ENCODE data around the gene C1orf116.
"Not testable (repeated sequence)": the region's sequence is repeated elsewhere in the genome, so short reads cannot be mapped to it uniquely, and the experiment has no call there.

C1orf116 gene

DNA sequence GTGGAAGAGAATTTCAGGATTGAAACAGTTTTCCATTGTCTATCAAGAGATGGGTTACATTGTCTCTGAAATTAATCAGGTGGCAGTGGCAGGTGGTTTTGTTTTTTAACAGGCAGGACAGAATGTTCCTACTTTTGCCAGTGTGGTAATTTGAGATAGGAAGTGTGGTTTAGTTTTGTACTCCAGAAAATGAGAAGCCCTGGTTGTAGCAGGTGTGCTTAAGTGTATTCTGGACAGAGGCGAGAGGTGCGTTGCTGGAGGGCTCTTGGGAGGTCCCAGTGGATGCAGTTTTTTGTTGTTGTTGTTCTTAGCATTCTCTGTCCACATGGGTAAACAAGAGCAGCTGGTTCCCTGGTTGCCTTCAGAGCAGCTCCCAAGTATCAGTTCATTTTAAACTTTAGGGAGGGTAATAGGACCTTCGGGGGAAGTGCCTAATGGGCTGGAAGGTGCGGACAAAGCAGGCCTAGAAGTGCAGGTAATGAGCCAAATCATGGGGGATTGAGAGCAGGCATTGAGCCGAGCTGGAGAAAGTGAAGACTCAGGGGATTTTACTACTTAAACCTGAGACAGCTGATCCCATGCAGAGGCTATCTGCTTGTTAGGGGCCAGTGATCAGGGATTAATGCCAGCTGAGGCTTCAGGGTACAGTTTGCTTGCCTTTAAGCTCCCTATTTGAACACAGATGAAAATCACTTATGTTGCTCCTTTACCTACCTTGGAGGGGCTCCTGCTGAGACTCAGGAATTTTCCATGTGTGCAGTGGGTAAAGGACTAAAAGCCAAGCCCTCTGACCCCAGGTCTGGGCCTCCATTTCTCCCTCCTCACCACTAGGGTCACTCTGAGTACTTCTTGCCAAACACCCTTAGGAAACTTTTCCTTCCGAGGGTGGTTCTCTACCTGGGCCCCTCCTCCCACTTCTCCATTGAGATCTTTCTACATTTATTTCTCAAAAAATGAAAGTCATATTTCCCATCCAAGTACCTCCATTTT lies 26.6 kb upstream of the C1orf116 start:
- no peak for DNase-seq

DNA sequence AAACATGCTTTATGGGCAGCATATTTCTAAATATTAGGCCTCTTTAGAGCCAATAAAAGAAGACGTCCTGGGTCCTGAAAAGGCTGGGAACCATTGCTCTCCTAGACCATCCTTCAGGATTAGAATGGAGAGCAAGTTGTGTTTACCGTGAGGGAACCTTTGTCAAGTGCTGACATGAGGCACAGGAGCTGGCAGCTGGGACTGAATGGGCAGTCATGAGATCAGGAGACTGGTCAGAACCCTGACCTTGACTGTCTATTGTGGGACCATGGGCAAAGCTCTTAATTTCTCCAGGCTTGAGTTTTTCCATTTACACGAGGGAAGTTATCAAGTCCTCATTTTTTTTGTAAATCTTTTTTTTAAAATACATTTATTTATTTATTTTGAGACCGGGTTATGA lies 25.7 kb upstream of the C1orf116 start:
- no peak for DNase-seq

DNA sequence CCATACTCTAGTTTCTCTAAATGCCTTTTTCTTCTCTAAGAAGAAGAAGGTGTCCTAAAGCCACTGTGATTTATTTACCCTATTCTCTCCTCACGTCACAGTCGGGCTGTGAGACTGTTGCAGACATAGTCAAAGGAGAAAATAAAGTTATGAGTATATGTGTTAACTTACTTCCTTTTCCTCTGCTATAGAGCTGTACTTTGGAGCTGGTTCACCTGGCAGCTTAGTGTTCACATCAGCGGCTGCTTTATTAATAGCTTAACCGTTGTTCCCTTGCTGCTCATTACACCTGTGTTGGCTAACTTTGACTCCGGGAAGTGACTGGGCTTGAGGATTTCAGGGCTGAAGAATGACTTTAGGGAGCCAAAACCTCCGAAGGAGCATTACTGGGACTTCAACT lies 24.1 kb upstream of the C1orf116 start:
- DNase-seq: no peak

- DNase-seq: no peak
Measured at GRCh38 chr1:207055386-207056001, 22.9 kb upstream of the C1orf116 start.

DNA sequence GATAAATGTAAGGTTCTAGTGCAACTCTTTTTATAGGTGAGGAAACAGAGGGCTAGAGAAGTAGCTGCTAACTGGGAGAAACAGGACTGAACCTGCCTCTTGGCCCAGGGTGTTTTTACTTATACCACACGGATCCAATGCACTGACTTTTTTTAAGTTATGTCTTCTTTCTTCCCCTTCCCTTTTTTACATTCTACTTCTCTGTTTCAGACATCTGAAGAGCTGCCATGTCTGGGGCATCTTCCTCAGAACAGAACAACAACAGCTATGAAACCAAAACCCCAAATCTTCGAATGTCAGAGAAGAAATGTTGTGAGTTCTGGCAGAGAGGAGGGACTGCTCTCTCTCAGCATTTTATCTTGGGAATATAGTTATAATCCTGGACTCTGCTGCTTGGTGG lies 21.9 kb upstream of the C1orf116 start:
- no peak for DNase-seq

- peak; percentile 93 for DNase-seq
Measured at GRCh38 chr1:207052911-207053769, 20.6 kb upstream of the C1orf116 start, which contains the start of gene PFKFB2. TSS of gene PFKFB2 (plus strand) at chr1:207053275. CDS start at chr1:207054718, 1,443 bp downstream.

- DNase-seq: peak; percentile 13
Measured at GRCh38 chr1:207051191-207051943, 18.8 kb upstream of the C1orf116 start, which contains the start of gene YOD1. TSS of gene YOD1 (minus strand) at chr1:207051208. CDS start at chr1:207051030, 178 bp downstream.

DNA sequence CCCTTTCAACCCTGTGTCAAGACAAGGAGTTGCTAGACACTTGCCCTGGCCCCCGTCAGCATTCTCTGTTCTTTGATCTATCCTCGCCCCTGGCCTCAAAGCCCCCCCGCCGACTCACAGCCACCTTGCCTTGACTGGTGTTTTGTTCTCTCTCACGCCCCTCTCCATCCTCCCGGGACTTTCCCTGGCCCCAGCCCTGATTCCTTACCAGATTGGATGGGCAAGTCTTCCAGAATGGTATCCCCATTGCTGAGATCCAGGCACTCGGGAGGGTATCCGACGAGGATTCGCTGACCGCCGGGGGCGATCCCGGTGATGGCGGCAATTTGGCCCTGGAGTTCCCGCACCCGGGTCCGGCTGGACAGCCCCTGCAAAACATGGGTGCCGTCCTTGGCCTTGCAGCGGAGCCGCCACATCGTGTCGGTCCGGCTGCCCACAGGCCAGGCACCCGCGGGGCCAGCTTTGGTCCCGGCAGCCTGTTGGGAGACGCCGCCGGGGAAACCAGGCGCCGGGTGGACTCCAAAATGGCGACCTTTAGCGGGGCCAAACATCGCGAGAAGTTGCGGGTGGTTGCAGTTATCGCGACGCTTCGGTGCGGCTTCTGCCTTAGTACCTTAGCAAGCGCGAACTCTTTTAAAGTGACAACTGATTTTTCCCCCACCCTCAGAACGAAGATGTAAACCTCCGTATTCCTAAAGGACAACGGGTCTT lies 18.1 kb upstream of the C1orf116 start:
- DNase-seq: peak; percentile 91

DNA sequence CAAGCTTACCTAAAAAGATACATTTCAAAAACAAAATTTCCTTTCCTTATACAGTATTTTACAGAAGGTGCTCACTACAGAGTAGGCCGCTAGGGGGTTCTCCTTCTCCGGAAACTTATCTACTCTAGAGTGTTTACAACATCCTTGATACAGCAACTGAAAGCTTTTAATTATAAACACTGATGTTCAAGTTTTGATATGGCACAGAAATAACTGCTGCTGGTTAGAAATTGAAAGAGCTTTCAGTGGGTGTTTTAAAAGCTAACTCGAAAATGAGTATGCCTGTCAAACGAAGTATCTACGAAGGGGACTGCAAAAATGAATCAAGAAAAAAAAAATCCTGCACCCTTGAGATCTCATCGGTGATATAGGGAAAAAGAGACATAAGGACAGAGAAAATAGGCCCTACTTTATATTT lies 17.4 kb upstream of the C1orf116 start:
- DNase-seq: peak; percentile 46

- no peak for DNase-seq
Measured at GRCh38 chr1:207049514-207049913, 17.0 kb upstream of the C1orf116 start.

DNA sequence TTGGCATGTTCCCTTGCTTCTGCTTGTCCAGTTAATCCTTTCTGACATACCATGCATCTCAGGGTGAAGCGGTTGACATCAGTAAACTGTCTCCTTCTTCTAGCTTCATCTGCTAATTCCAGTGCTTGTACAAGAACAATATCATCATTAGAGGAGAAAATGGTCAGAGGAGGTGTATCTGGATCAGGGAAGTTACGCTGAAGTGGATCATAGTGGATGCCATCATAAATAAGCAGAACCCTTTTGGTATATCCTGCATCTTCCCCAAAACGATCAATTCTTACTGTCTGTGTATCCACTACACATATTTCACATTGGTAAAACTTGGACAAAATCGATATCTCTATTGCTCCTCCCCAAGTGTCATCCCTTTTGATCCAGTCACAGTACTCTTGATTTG lies 16.5 kb upstream of the C1orf116 start:
- no peak for DNase-seq

GRCh38 chr1:207048041-207048440 lies 15.5 kb upstream of the C1orf116 start:
- no peak for DNase-seq

DNA sequence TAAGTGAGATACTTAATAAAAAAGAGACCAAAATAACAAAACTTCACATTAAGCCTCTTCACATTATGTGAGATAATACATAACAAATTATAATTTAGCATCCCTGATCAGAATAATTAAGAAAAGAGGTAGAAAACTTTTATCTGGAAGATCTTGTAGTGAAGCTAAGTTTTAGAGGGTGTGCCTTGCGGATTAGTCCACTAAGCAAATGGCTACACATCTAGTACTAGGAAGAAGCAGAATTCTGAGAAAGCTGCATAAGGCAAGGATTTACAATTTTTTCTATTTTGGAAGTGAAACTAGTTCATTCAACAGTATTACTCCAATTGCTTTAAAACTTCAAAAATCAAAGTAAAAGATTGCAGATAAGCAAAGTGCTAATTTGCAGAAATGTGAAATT lies 14.9 kb upstream of the C1orf116 start:
- no peak for DNase-seq

GRCh38 chr1:207045453-207045852 lies 12.9 kb upstream of the C1orf116 start:
- DNase-seq: no peak

DNA sequence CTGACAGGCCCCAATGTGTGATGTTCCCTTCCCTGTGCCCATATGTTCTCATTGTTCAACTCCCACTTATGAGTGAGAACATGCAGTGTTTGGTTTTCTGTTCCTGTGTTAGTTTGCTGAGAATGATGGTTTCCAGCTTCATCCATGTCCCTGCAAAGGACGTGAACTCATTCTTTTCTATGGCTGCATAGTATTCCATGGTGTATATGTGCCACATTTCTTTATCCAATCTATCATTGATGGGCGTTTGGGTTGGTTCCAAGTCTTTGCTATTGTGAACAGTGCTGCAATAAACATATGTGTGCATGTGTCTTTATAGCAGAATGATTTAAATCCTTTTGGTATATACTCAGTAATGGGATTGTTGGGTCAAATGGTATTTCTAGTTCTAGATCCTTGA lies 8.8 kb upstream of the C1orf116 start:
- DNase-seq: not testable (repeated sequence)

DNA sequence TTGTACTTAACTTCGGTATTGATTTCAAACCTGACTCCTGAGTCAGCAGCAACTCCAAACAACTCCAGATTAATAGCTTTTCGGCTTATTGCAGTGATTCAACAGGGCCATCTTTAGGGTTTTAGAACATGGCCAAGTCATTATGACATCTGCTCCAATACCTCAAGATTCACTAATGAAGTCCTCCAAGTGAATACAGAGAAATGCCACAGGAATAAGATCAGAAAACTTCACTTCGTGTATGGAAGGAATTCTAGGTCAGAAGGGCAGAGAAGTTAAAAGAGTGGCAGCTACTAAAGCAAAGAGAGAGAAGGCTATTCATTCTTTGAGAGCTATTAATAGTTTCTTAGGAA lies 7.6 kb upstream of the C1orf116 start:
- DNase-seq: no peak

DNA sequence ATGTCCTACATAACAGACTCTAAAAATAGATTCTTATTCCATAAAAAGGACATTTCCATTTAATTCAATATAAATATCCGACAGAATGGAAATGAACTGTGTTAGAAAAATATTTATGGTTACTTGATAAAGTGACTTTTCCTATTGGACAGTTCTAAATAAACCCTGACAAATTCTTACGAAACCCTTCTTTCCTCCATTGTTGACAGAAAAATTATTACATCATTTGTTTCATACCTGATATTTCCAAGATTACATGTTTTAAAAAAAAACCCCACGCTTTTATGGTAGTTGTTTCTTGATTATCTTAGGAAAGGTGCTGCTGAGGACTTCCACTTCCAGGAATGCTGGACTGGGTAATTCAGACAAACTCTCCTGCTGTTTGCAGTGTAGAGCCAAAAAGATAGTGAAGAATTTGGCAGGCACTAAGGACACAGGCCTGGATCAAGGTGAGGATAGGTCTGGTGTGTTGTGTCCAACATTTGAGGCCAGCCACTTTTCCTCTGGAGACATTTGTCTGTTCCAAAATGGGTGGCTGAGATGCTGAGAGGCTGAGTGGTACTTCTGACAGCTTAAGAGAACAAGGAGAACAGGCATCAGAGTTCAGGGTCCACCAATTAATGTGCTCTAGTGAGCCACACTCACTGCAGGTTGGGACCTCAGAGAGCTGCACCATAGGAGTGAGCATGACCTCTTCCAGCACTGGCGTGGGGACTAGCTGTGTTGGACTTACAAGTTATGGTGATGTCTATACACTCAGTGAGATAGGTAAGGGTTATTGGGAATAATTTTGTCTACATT lies 7.0 kb upstream of the C1orf116 start:
- DNase-seq: no peak

- no peak for DNase-seq
Measured at GRCh38 chr1:207036865-207037264, 4.3 kb upstream of the C1orf116 start.

DNA sequence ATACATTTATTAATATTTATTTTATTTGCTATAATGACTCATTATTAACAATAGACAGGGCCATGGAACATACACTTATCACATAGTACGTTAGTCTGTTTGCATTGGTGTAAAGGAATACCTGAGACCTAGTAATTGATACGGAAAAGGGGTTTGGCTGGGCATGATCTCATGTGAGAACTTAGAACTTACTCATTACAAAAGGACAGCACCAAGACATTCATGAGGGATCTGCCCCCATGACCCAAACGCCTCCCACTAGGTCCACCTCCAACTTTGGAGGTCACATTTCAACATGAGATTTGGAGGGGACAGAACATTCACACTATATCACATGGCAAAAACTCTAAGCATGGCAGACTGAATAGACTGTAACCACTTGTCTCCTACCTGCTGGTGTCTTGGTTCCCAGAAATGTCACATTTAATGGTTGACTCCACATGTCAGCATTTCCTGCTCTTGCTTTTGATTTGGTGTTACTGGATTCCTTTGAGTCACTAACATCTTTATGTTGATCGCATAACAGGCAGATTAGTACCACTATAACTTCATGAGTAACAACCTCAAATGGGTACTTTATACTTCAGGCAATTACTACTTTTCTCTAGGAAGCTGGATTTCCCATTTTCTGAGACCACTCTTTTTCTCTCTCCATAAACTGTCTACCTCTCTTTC lies 3.5 kb upstream of the C1orf116 start:
- DNase-seq: no peak

DNA sequence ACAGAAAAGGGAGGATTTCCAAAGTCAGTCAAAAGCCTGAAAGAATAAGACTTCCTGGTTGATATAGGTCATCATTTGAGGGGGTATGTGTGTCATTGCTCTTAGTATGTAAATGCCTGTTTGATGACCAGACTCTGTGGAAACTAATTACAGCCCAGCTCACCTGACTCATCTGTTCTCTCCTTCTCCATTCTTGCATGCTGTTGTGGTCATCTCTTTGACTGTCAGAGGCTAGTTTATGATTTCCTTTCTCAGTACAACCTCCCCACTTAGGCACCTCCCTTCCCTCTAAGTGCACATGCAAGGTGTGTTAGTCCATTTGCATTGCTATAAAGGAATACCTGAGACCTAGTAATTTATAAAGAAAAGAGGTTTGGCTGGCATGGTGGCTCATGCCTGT lies 2.4 kb upstream of the C1orf116 start:
- no peak for DNase-seq
